Upper lobe of left lung (tissue), 6 donors: ENCODE results near the gene CSNK2A3. TPM values are rescaled to one million over a fixed set of nuclear protein-coding genes. Genes with fewer than 3 reads are reported as not detected.

ENCODE experiments used
- ATAC-seq, 2 donors: fragments of 200-7000 bp; cut with Tn5 transposase; one replicate each; pipeline ENCODE4 v1.9.1; 2022; ENCODE audit warnings: mild to moderate bottlenecking in 2 of 2, moderate library complexity in 2 of 2; ENCODE audit not compliant: low FRiP score in 2 of 2
- DNase-seq, 2 donors: peaks; one replicate each; pipeline ENCODE4 v3.0.0-alpha.2; 2019 to 2020
- H3K27ac ChIP-seq, 4 donors: fragments of 200-600 bp; sonication (generic); one replicate each; pipeline ENCODE4 v1.5.1; 2016 to 2019
- H3K27me3 ChIP-seq, 4 donors: fragments of 200-600 bp; sonication (generic); one replicate each; pipeline ENCODE4 v1.5.1; 2017 to 2019
- H3K36me3 ChIP-seq, 4 donors: fragments of 200-600 bp; sonication (generic); one replicate each; pipeline ENCODE4 v1.5.1; 2016 to 2019
- H3K4me1 ChIP-seq, 4 donors: fragments of 200-600 bp; sonication (generic); one replicate each; pipeline ENCODE4 v1.5.1; 2018 to 2019
- H3K4me3 ChIP-seq, 4 donors: fragments of 200-600 bp; sonication (generic); one replicate each; pipeline ENCODE4 v1.5.1; 2017 to 2019; ENCODE audit warnings: mild to moderate bottlenecking in 2 of 4, moderate library complexity in 1 of 4
- H3K9me3 ChIP-seq, 4 donors: fragments of 200-600 bp; sonication (generic); one replicate each; pipeline ENCODE4 v1.5.1; 2018 to 2019
- CTCF ChIP-seq, 6 experiments: fragments of 450-650 bp in 4 of 6; fragments of 200-600 bp in 2 of 6; sonication (generic) in 2 of 6; IDR thresholded peaks; one replicate each; pipeline ENCODE4 v1.5.1; 2016 to 2019; ENCODE audit warnings: antibody characterized with exemption in 6 of 6
- EP300 ChIP-seq, 4 donors: sonication (generic); formaldehyde crosslinking; IDR thresholded peaks; one replicate each; pipeline ENCODE4 v1.5.1; 2017; ENCODE audit warnings: antibody characterized with exemption in 4 of 4, control low read depth in 2 of 4
- POLR2A ChIP-seq, 4 donors: fragments of 450-650 bp; IDR thresholded peaks; one replicate each; pipeline ENCODE4 v1.5.1; 2016 to 2017; ENCODE audit warnings: antibody characterized with exemption in 4 of 4, mild to moderate bottlenecking in 2 of 4
- POLR2AphosphoS5 ChIP-seq, 2 donors: sonication (generic); formaldehyde crosslinking; IDR thresholded peaks; one replicate each; pipeline ENCODE4 v1.5.1; 2017; ENCODE audit warnings: antibody characterized with exemption in 2 of 2
- WGBS, 2 donors: methylation state at CpG; one replicate each; pipeline ENCODE4 v1.1.5; 2017 to 2018; 5-methylcytosine and 5-hydroxymethylcytosine counted together
- total RNA-seq, 6 donors: library from RNA; depleted of rRNA in 4 of 6; stranded (reverse); fragments of >200 nt in 4 of 6; gene quantifications; one replicate each; pipeline versions ENCODE4 v1.1.0 to v1.2.1, GENCODE V29; 2016 to 2021
- donor health status: DM: no; HTN: no; CAD: no; lungs with moderate emphysema.
- donor health status: DM: no; HTN: yes; CAD: no; lungs with severe emphysema.

The CSNK2A3 gene
- total RNA-seq, 6 donors from 2014 or later: 2.0 to 18.9 (median 5.3) TPM

- Histone ChIP-seq H3K4me1 (peaks cover 19 to 31% (median 25%) of the 10 kb centered on the region in 4 donors), H3K27ac (no peak overlapping the region), H3K4me3 (no peak overlapping the region), H3K27me3 (no peaks in the 10 kb centered on the region), H3K9me3 (no peaks in the 10 kb centered on the region), H3K36me3 (peaks cover 0 to 12% (median 0%) of the 10 kb centered on the region in 4 donors)
- DNase-seq: peak in 1 of 2 donors; percentile 44
- ATAC-seq: peak in 1 of 2 donors; percentile 54
- no peak for TF ChIP-seq POLR2A (IDR thresholded peaks at IDR 0.05)
- no peak for TF ChIP-seq EP300 (IDR thresholded peaks at IDR 0.05)
- no peak for TF ChIP-seq CTCF (IDR thresholded peaks at IDR 0.05)
- TF ChIP-seq POLR2AphosphoS5 (IDR thresholded peaks at IDR 0.05): no peak
- 45 to 58% methylated on average over 3 of the region's 3 CpGs for WGBS, 2 donors
Observed at GRCh38 chr11:11311169-11311568, 41.9 kb downstream of the CSNK2A3 start.

DNA sequence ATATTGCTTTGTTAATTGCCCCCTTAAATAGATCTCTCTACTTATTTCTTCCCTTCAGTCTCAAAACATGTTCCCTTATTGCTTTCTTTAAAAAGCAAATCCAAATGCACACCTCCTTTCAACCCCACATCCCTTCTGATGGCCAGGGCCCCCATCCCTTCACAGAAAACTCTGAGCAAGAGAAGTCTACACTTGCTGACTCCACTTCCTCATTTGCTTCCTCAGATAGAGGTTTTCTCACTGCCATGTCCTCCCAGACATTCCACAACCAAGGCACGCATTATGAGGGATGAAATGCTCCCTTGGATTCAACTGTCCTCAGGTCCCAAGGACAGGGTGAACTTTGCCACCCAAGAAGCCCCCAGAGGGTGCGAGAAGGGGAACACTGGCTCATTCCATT lies 43.1 kb downstream of the CSNK2A3 start:
- Histone ChIP-seq H3K27ac (no peak overlapping the region), H3K4me3 (no peak overlapping the region), H3K9me3 (no peaks in the 10 kb centered on the region), H3K27me3 (no peaks in the 10 kb centered on the region), H3K36me3 (peaks cover 0 to 15% (median 0%) of the 10 kb centered on the region in 4 donors), H3K4me1 (peaks cover 19 to 29% (median 24%) of the 10 kb centered on the region in 4 donors)
- WGBS, 2 donors: 90 to 96% methylated on average over 2 of the region's 2 CpGs
- ATAC-seq: no peak
- no peak for DNase-seq
- TF ChIP-seq POLR2A (IDR thresholded peaks at IDR 0.05) (no peak), POLR2AphosphoS5 (IDR thresholded peaks at IDR 0.05) (no peak), CTCF (IDR thresholded peaks at IDR 0.05) (no peak), EP300 (IDR thresholded peaks at IDR 0.05) (no peak)

DNA sequence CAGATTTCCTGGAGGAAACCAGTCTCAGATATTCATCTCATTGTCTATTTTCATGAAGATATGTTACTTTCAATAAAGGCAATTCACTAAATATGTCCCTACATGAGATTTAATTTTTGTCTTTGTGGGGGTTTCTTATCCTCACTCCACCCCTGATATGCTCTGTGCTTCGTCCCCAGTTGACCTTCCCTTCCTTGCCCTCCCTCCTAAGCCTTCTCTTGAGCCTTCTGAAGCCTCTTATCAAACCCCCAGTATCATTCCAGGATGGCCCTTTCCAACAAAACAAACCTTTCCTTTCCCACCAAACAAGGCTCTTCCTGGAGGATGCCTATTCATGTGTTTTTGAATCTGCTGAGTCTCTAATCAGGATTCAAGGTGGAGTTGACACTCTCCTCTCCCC lies 44.8 kb downstream of the CSNK2A3 start:
- Histone ChIP-seq H3K36me3 (peaks cover 0 to 18% (median 0%) of the 10 kb centered on the region in 4 donors), H3K27ac (no peak overlapping the region), H3K4me1 (peaks cover 5 to 13% (median 7%) of the 10 kb centered on the region in 4 donors), H3K4me3 (no peak overlapping the region), H3K27me3 (no peaks in the 10 kb centered on the region), H3K9me3 (no peaks in the 10 kb centered on the region)
- TF ChIP-seq CTCF (IDR thresholded peaks at IDR 0.05): no peak
- TF ChIP-seq EP300 (IDR thresholded peaks at IDR 0.05): no peak
- no peak for TF ChIP-seq POLR2A (IDR thresholded peaks at IDR 0.05)
- TF ChIP-seq POLR2AphosphoS5 (IDR thresholded peaks at IDR 0.05): no peak
- WGBS, 2 donors: 47 to 61% methylated on average over 1 of the region's 1 CpG
- no peak for ATAC-seq
- no peak for DNase-seq

- DNase-seq (no peak), ATAC-seq (no peak)
- no peak overlapping the region for H3K4me3 ChIP-seq
- H3K27ac ChIP-seq: no peak overlapping the region
- H3K9me3 ChIP-seq: no peaks in the 10 kb centered on the region
- H3K27me3 ChIP-seq: no peaks in the 10 kb centered on the region
- peaks cover 0 to 13% (median 0%) of the 10 kb centered on the region in 4 donors for H3K36me3 ChIP-seq
- 76 to 88% methylated on average over 2 of the region's 2 CpGs for WGBS, 2 donors
- TF ChIP-seq EP300 (IDR thresholded peaks at IDR 0.05): no peak
- no peak for TF ChIP-seq CTCF (IDR thresholded peaks at IDR 0.05)
- no peak for TF ChIP-seq POLR2A (IDR thresholded peaks at IDR 0.05)
- H3K4me1 ChIP-seq: peaks cover 0 to 4% (median 0%) of the 10 kb centered on the region in 4 donors
Observed at GRCh38 chr11:11306855-11307254, 46.2 kb downstream of the CSNK2A3 start.

DNA sequence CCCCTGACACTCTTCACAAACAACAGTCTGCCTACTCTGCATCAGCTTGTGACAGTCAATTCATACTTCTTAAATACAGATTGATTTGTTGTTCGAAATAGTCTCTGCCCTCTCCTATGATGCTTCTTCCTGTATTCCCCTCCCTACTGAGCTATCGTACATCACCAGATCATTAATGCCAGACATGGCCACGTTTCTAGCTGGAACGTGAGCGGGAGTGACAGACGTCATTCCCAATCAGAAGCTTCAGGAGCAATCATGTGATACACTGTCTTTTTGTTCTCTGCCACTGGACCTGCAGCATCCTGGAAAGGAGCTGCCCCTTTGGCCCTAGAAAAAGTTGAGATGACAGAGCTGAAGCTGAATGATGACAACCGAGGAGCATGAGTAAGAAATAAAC lies 48.5 kb downstream of the CSNK2A3 start:
- DNase-seq (no peak), ATAC-seq (no peak)
- Histone ChIP-seq H3K36me3 (peaks cover 0 to 16% (median 0%) of the 10 kb centered on the region in 4 donors), H3K4me1 (no peaks in the 10 kb centered on the region), H3K9me3 (no peaks in the 10 kb centered on the region), H3K27ac (no peak overlapping the region), H3K4me3 (no peak overlapping the region), H3K27me3 (no peaks in the 10 kb centered on the region)
- WGBS, 2 donors: 83 to 85% methylated on average over 7 of the region's 7 CpGs
- TF ChIP-seq EP300 (IDR thresholded peaks at IDR 0.05) (no peak), POLR2AphosphoS5 (IDR thresholded peaks at IDR 0.05) (no peak), CTCF (IDR thresholded peaks at IDR 0.05) (no peak), POLR2A (IDR thresholded peaks at IDR 0.05) (no peak)
